Renal cortical epithelial cell (primary cell): ENCODE measurements around the gene APMAP. TPM values are rescaled to one million over a fixed set of nuclear protein-coding genes. Genes with fewer than 3 reads are reported as not detected.

ENCODE experiments used
- DNase-seq: peaks from one replicate; pipeline ENCODE4 v3.0.0-alpha.2; 2011; ENCODE audit warnings: low read depth
- total RNA-seq: library from RNA; depleted of rRNA; stranded (reverse); fragments of >200 nt; gene quantifications from 2 replicates; pipeline ENCODE4 v1.2.3, GENCODE V29; 2014

The APMAP gene
- total RNA-seq, 1 donor from 2014 or later, result 104 TPM

GRCh38 chr20:25024171-25024570, 31.6 kb upstream of the APMAP start:
- DNase-seq, result no peak

- DNase-seq, result no peak
Observed at GRCh38 chr20:25023356-25023755, 30.8 kb upstream of the APMAP start.

- DNase-seq, result peak; percentile 66
Observed at GRCh38 chr20:25022680-25023079, 30.1 kb upstream of the APMAP start.

- no peak for DNase-seq
Observed at GRCh38 chr20:25021336-25021735, 28.8 kb upstream of the APMAP start.

- no peak for DNase-seq
Observed at GRCh38 chr20:25020901-25021301, 28.4 kb upstream of the APMAP start.

GRCh38 chr20:25020345-25020744, 27.8 kb upstream of the APMAP start:
- DNase-seq, result no peak

GRCh38 chr20:25019381-25020155, 27.0 kb upstream of the APMAP start:
- DNase-seq, result no peak

- DNase-seq, result no peak
Observed at GRCh38 chr20:25018841-25019240, 26.3 kb upstream of the APMAP start.

- DNase-seq, result no peak
Observed at GRCh38 chr20:25018425-25018824, 25.9 kb upstream of the APMAP start.

- peak; percentile 55 for DNase-seq
Observed at GRCh38 chr20:25017257-25017803, 24.8 kb upstream of the APMAP start.

GRCh38 chr20:25016471-25016870, 23.9 kb upstream of the APMAP start:
- no peak for DNase-seq

- no peak for DNase-seq
Observed at GRCh38 chr20:25015986-25016385, 23.4 kb upstream of the APMAP start.

GRCh38 chr20:25014816-25015215, 22.3 kb upstream of the APMAP start:
- DNase-seq, result no peak

GRCh38 chr20:25013478-25014380, 21.2 kb upstream of the APMAP start:
- no peak for DNase-seq

GRCh38 chr20:25012616-25013189, 20.2 kb upstream of the APMAP start:
- DNase-seq, result no peak

- DNase-seq, result no peak
Observed at GRCh38 chr20:25011831-25012241, 19.3 kb upstream of the APMAP start.

- DNase-seq, result no peak
Observed at GRCh38 chr20:25011261-25011660, 18.7 kb upstream of the APMAP start.

- DNase-seq, result no peak
Observed at GRCh38 chr20:25009218-25010145, 16.9 kb upstream of the APMAP start.

GRCh38 chr20:25008388-25009217, 16.1 kb upstream of the APMAP start:
- DNase-seq, result no peak
